ENCODE measurements around the gene RPP38.

GRCh38 chr10:15083674-15084501 is 13.3 kb upstream of the RPP38 start:
- TF ChIP-seq CTCF (IDR thresholded peaks at IDR 0.05; ENCODE audit: borderline replicate concordance, extremely low read depth, low read length, poor library complexity, severe bottlenecking) (no peak), EZH2 (IDR thresholded peaks at IDR 0.05; ENCODE audit: borderline replicate concordance, low read depth, low read length, severe bottlenecking) (no peak)
